Jurkat, Clone E6-1 (cell line): ENCODE results near the gene SRBD1.
A peak's percentile ranks its signal among the peaks of the same experiment; 100 is the strongest.

Experiments
- DNase-seq: peaks from one replicate; pipeline ENCODE4 v3.0.0-alpha.2; 2011; ENCODE audit warnings: low read depth, low spot score
- H3K4me3 ChIP-seq: 2 replicates; pipeline ENCODE4 v1.5.1; 2011; ENCODE audit warnings: mild to moderate bottlenecking, low read length, control low read depth, moderate library complexity

SRBD1 gene

DNA sequence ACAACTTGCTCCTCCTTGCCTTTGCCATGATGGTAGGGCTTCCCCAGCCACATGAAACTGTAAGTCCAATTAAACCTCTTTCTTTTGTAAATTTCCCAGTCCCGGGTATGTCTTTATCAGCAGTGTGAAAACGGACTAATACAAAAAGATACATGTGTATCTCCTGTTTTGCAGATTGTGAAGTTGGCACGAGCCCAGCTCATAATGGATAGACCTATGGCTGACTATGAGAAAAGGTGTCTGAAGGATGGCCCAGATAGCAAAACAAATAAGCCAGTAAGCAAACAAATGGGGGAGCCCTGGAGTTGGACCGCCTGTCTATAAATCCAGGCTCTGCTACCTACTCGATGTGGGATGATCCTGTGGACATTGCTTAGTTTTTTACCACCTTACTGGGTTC is 24.9 kb upstream of the SRBD1 start:
- no peak overlapping the region for H3K4me3 ChIP-seq
- DNase-seq, result no peak

DNA sequence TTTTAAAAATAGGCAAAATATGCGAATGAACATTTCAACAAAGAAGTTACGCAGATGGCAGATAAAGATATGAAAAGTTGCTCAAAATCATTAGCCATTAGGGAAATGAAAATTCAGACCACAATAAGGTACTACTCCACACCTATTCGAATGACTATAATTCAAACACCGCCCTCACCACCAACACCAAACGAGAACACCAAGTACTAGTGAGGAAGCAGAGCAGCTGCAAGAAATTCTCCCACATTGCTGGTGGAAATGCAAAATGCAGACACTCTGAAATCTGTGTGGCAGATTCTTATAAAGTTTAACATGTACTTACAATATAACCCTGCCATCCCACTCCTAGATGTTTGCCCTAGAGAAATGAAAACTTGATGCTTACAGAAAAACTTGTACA is 23.2 kb upstream of the SRBD1 start:
- DNase-seq, result no peak
- H3K4me3 ChIP-seq, result no peak overlapping the region

DNA sequence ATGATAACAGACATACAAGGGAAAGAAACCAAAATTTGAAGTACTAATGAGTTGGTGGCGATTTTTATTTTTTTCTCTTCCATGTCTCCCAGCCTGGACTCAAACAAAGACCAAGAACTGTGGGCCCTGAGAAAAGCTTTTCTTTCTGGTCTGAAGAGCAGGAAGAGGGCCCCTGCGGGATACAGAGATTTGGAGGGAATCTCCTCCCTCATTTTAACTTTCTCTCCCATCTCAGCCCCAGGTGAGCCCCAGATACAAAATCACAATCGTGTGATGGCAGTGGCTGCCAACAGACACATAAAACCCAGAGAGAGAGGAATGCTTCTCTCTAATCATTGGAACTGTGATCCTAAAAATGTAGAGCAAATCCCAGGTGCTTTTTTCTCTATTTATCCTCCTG is 20.9 kb upstream of the SRBD1 start:
- no peak overlapping the region for H3K4me3 ChIP-seq
- DNase-seq, result no peak

DNA sequence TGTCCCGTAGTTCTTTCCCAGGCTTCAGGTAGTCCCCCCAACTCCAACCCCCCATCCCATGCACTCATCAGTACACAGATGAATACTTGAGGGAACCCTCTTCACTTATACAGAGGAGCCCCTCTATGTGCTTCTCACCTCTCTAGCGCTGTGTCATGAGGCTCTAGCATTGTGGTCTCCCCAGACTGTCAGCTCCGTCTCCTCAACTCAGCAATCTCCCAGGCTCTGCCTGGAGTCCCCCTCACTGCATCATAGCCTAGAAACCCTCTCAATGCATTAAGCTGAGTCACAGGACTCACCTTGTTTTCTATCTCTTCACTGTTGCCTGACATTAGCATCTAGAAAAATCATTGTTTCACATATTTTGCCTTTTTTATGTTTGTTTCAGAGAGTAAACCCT is 20.3 kb upstream of the SRBD1 start:
- H3K4me3 ChIP-seq, result no peak overlapping the region
- DNase-seq, result no peak

DNA sequence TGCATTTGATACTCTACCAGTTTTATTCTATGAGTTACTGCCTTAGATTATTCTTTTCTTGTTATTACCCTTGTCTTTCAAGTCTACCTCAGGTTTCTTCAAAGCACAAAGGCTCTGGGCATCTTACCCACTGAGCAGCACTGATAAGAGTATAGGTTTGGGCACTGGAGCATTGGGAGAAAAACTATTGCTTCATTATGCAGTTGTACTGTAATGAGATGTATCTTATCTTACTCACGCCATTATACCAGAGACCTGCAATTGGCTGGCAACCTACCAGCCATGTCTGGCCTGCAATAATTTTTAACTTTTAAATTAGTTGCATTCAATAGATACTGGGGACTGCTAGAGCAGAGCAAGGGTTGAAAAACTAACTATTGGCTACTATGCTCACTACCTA is 18.9 kb upstream of the SRBD1 start:
- DNase-seq, result no peak
- no peak overlapping the region for H3K4me3 ChIP-seq

DNA sequence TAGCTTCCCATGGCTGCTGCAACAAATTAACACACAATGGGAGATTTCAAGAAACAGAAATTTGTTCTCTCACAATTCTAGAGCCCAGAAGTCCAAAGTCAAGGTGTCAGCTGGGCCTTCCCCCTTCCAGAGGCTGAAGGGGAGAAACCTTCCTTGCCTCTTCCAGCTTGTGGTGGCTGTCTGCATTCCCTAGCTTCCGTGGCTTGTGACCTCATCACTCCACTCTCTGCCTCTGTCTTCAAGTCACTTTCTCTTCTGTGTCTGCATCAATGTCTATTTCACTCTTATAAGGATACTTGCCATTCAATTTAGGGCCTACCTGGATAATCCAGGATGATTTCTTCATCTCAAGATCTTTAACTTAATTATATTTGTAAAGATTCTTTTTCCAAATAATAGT is 16.8 kb upstream of the SRBD1 start:
- DNase-seq, result no peak
- H3K4me3 ChIP-seq, result no peak overlapping the region

DNA sequence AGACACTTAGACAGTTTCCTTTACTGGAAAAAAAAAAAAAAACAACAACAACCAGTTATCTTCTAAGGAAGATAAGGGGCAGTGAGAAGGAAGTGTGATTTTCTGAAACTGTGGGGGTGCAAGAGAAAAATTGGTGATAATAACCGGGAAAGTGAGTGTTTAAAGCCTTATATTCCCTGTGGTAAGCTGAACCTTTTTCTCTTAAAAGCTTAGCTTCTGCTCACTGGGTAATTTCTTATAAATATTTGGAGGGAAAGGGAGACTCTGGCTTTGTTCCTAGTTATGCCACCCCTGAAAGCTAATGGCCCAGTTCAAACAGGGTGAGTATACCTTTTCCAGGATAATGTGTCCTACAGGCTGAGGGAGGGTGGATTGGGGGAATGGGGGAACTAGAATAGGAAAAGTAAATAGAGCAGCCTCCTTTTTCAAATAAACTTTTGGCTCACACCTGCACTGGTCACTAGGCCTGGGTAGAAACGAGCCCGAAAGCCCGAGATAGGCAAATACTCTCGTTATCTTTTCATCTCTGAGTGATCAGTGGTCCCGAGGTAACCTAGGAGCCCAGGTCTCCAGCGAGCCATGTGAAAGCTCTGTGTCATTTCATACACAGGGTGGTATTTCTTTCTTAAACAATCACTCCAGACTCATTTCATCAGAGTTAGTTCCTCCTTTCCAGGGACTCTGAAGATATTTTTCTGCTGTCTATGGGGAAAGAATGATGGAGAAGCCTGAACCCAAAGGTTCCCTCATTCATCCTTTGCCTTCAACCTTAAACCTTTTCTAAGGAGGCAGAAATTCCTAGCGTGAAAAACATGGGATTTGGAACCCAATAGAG is 15.5 kb upstream of the SRBD1 start:
- no peak overlapping the region for H3K4me3 ChIP-seq
- DNase-seq, result no peak

DNA sequence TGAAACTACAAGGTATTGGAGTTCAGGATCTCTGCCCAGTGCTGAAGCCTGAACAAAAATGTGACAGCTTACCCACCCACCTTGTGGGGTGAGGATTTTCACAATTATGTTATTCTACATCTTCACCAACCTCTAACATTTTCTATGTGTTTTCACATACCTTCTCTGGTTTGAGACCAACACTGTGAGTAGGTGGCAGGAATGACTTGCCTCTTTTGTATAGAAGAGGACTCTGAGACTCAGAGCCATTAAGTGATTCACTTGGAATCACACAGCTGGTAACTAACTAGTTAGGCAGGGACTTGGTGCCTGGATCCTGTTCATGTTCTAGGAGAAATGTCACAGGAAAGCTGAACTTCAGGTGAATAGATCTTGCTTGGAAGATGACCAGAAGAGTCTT is 14.8 kb upstream of the SRBD1 start:
- no peak for DNase-seq

DNA sequence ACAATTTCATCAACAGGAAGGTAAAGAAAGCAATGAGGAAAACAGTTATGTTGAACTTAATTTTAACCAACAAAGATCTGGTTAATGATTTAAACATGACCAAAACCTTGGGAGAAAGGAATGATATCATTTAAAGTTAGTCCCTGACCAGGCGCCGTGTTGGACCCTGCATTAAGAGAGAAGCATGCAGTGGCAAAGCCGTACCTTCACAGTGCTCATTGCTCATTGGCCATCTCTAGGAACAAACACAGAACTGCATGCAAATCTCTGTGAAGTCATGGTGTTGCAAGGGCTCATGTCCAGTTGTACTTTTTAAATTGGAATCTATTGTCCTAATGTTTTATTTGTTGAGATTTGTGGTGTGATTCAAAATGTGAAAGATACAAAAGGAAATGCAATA is 12.0 kb upstream of the SRBD1 start:
- DNase-seq, result no peak

More for the DNA sequence above, 14.8 kb upstream of the SRBD1 start:
- no peak overlapping the region for H3K4me3 ChIP-seq

DNA sequence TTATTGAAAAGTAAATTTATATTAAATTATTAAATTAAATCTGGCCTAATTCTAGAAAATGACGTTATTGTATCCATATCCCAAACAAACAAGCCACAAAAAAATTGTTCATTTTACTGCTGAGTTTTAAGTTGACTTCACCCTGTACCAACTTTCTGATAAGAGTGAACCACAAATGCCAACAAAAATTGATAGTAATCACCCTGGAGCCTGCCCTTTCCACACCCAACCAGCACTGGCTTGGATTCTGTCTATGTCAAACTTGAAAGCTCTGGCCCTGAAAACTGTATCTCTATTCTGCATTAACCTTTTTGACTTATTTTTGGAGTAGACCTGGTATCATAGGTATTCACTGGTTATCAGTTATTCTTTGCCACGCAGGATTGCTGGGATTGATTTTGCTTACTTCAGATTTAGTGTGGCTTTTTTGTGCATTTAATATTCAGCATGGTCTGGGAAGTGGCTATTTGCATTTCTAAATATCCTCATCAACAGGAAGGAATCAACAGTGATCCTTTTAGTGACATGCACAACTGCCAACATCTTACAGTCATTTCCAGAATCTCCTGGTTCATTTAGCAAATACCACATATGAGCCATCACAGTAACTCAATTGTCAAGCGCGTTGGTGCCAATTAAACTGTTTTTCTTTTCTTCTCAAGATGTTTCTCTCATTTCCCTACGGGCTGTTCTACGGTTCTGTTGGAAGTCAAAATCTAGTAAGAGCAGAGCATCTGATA is 11.4 kb upstream of the SRBD1 start:
- H3K4me3 ChIP-seq, result no peak overlapping the region
- DNase-seq, result no peak

More for the DNA sequence above, 12.0 kb upstream of the SRBD1 start:
- H3K4me3 ChIP-seq, result no peak overlapping the region

DNA sequence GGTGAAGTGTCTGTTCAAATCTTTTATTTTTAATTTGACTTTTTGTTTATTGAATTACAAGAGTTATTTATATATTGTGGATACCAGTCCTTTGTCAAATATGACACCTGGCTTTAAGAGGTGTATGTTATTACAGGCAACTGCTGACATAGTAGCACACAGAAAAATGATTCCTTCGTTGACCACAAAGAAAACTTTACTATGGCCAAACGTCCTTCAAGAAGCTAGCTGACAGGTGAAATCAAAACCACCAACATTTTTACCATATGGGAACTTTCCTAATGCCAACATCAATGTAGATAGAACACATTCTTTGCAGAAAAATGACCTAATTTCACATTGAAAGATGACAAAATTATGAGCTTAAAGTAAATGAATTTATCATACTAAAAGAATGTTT is 6.4 kb upstream of the SRBD1 start:
- DNase-seq, result no peak
- no peak overlapping the region for H3K4me3 ChIP-seq

DNA sequence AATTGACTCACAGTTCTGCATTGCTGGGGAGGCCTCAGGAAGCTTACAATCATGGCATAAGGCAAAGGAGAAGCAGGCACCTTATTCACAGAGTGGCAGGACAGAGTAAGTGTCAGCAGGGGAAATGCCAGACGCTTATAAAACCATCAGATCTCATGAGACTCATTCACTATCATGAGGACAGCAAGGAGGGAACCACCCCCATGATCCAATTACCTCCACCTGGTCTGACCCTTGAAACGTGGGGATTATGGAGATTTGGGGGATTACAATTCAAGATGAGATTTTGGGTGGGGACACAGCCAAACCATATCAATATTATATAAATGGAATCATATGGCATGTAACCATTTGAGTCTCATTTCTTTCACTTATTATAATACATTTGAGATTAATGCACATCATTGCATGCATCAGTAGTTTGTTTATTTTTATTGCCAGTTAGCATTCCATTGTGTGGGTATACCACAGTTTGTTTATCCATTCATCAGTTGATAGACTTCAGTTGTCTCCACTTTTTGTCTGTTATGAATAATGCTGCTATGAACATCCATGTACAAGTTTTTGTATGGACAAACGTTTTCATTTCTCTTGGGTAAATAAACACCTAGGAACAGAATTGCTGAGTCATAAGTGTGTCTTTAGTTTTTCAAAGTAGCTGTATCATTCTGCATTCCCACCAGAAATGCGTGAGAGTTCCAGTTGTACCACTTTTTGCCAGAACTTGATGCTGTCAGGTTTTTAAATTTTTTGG is 5.8 kb upstream of the SRBD1 start:
- no peak for DNase-seq
- H3K4me3 ChIP-seq, result no peak overlapping the region

DNA sequence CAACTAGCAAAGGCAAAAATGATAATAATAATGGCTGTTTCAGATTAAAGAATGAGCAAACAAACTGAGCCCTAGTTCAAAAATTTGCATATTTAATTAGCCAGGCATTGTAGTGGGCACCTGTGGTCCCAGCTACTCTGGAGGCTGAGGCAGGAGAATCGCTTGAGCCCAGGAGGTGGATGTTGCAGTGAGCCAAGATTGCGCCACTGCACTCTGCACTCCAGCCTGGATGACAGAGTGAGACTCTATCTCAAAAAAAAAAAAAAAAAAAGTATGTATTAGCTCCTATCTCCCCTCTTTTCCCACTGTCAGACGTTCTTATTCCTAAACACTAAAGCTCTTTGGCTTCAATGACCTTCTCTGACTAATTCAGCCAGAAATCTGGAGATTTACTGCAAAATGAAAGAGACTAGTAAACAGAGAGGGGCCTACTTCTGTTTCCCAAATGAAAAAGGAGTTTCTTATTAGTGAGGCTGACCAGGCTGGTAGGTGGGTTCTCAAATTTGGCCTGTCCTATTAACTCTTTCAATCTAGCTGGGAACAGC is 3.9 kb upstream of the SRBD1 start:
- DNase-seq, result no peak
- H3K4me3 ChIP-seq, result no peak overlapping the region

DNA sequence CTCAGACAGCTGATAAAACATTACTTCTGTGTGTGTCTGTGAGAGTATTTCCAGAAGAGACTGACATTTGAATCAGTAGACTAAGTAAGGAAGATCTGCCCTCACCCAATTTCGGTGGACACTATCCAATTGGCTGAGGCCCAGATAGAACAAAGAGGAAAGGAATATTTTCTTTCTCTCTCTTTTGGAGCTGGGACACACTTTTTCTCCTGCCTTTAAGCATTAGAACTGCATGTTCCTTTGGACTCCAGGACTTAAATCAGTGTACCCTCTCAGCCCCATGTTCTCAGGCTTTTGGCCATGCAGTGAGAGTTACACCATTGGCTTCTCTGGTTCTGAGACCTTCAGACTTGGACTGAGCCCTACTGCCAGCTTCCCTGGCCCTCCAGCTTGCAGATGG is 3.3 kb upstream of the SRBD1 start:
- no peak overlapping the region for H3K4me3 ChIP-seq
- no peak for DNase-seq

DNA sequence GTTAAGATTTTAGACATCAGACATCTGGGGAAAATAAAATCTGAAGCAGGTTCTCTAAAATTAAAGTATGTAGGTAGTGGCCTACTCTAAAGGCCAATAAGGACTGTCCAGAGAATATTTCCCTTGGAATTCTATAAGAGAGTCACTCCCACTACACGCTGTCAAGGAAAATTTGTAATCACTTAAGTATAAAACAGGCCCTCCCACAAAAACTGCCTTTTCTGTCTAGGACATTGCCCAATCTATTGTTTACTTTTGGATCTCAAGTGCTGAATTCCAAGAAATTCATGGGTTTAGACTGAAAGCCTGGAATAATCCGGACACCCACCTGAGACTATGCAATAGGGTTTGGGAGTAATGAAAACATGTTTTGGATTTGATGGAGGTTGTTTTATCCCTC is 1.7 kb upstream of the SRBD1 start:
- DNase-seq, result no peak
- H3K4me3 ChIP-seq, result no peak overlapping the region

DNA sequence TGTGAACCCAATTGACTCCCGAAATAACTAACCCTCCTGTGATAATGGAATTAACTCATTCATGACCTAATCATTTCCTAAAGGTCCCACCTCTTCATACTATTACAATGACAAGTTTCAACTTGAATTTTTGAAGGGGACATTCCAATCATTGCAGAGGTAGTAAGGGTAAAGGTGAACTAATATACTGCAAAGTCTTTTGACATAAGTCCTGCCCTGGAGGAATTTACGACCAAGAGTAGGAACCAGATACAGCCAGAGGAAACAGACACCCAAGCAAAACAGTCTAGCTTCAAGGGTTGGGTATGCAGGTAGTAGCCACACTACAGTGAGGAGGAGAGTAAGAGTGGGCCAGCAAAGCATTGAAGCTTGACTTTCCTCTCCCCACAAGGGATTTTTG is 1.2 kb upstream of the SRBD1 start:
- H3K4me3 ChIP-seq, result no peak overlapping the region
- no peak for DNase-seq

DNA sequence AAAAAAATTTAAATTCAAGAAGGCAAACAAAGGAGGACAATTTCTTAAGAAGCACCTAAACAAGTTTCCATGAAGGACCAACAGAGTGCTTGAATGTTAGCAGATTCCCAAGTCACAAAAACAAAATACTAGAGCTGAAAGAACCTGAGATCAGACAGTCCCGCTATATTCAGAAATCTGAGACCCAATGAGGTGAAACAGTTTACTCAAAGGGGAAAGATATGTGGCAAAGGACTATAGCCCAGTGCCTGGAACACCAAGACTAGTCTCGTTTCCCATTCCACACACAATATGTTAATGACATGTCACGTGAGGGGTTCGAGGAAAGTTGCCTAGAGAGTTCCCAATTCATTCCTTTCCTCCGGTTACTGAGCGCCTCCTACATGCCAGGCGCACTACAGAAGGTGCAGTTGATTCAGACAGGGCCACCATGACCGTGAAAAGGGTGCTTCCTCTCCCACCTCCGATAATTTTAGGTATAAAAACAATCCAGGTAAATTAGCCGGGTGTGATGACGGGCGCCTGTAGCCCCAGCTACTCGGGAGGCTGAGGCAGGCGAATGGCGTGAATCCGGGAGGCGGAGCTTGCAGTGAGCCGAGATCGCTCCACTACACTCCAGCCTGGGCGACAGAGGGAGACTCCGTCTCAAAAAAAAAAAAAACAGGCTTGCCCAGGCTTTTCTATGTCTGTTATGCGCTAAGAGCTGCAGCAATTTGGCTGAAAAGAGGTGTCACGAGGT is 617 bp downstream of the SRBD1 start:
- H3K4me3 ChIP-seq, result peak overlapping the region; percentile 72
- no peak for DNase-seq

DNA sequence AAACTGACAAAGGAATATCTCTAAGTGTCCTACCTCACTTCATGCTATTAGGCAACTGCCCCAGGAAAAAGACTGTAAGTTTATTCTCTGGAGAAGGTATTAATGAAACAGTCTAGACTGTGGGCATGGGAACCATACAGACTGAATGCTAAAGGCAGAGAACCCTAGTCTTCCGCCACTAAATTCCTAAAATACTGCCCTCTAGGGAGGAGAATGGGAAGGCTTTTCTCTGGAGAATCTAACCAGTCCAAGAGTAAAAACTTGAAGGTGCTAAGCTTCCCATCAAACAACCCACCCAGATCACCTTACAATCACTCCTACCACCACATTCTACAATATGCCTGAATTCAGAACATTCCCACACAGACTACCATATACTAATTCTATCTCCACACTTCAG is 3.4 kb downstream of the SRBD1 start:
- no peak for DNase-seq
- H3K4me3 ChIP-seq, result no peak overlapping the region

DNA sequence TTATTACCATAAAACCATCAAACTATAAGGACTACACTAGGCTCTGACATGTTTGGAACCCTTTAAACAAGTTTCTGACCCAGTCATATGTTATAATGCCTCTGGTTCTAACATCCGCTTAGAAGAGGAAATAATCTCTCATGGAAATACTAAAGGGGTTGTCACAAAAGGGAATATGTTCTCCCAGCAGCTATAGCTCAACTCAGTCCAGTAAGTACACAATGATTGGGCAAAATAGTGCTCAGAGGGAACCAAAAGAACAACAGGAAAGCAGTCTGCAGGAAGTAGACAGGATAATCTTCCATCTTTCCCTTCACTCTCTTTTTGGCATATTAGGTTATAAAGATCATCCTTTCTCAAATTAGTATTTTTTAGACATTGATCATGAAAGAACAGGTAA is 4.3 kb downstream of the SRBD1 start:
- no peak for DNase-seq
- no peak overlapping the region for H3K4me3 ChIP-seq
